ENCODE data around the gene KRT38.

The KRT38 gene

GRCh38 chr17:41421617-41422016, 19.2 kb downstream of the KRT38 start:
- DNase-seq (ENCODE audit: low spot score), result no peak

- DNase-seq (ENCODE audit: low spot score), result no peak
Observed at GRCh38 chr17:41421116-41421515, 19.7 kb downstream of the KRT38 start.

GRCh38 chr17:41420134-41420533, 20.6 kb downstream of the KRT38 start:
- no peak for DNase-seq (ENCODE audit: low spot score)

- DNase-seq (ENCODE audit: low spot score), result no peak
Observed at GRCh38 chr17:41419716-41420115, 21.1 kb downstream of the KRT38 start.

GRCh38 chr17:41418116-41418860, 22.5 kb downstream of the KRT38 start:
- DNase-seq (ENCODE audit: low spot score), result no peak

- peak; percentile 45 for DNase-seq (ENCODE audit: low spot score)
Observed at GRCh38 chr17:41417576-41418015, 23.2 kb downstream of the KRT38 start.

- DNase-seq (ENCODE audit: low spot score), result no peak
Observed at GRCh38 chr17:41417127-41417526, 23.7 kb downstream of the KRT38 start.

- DNase-seq (ENCODE audit: low spot score), result peak; percentile 36
Observed at GRCh38 chr17:41416479-41416878, 24.3 kb downstream of the KRT38 start.

GRCh38 chr17:41415833-41416335, 24.9 kb downstream of the KRT38 start:
- no peak for DNase-seq (ENCODE audit: low spot score)

- DNase-seq (ENCODE audit: low spot score), result no peak
Observed at GRCh38 chr17:41415411-41415810, 25.4 kb downstream of the KRT38 start.

- DNase-seq (ENCODE audit: low spot score), result no peak
Observed at GRCh38 chr17:41413982-41414381, 26.8 kb downstream of the KRT38 start.

GRCh38 chr17:41413353-41413957, 27.3 kb downstream of the KRT38 start:
- DNase-seq (ENCODE audit: low spot score), result no peak

- DNase-seq (ENCODE audit: low spot score), result no peak
Observed at GRCh38 chr17:41411072-41411840, 29.5 kb downstream of the KRT38 start.

- no peak for DNase-seq (ENCODE audit: low spot score)
Observed at GRCh38 chr17:41407226-41407625, 33.6 kb downstream of the KRT38 start.

- DNase-seq (ENCODE audit: low spot score), result no peak
Observed at GRCh38 chr17:41406205-41406604, 34.6 kb downstream of the KRT38 start.

GRCh38 chr17:41404024-41404671, 36.6 kb downstream of the KRT38 start:
- no peak for DNase-seq (ENCODE audit: low spot score)

GRCh38 chr17:41403404-41404023, 37.3 kb downstream of the KRT38 start:
- DNase-seq (ENCODE audit: low spot score), result no peak

GRCh38 chr17:41402161-41402560, 38.6 kb downstream of the KRT38 start:
- DNase-seq (ENCODE audit: low spot score), result no peak

GRCh38 chr17:41396996-41397660, 43.7 kb downstream of the KRT38 start, which contains the start of gene KRT31:
Gene KRT31, minus strand, starts transcription at chr17:41397608. Its CDS starts 69 bp downstream, at chr17:41397539.
- DNase-seq (ENCODE audit: low spot score), result no peak

GRCh38 chr17:41396340-41396739, 44.4 kb downstream of the KRT38 start:
- no peak for DNase-seq (ENCODE audit: low spot score)

- no peak for DNase-seq (ENCODE audit: low spot score)
Observed at GRCh38 chr17:41395611-41396010, 45.2 kb downstream of the KRT38 start.
